Stimulated activated memory B cell treated with anti-CD40 and anti-IgM and Interleukin-4, amounts not matched to agents 10 μg/mL and 1 μg/mL and 100 μg/mL, for 72 hours (primary cell): ENCODE results near the gene ELMO2.

ENCODE experiments used
- ATAC-seq: fragments of 150-1000 bp; cut with Tn5 transposase; 2 replicates; pipeline ENCODE4 v1.10.0; 2021
- H3K27ac Mint-ChIP-seq: one replicate; pipeline ENCODE4 v1.8.0; 2022; ENCODE audit warnings: mild to moderate bottlenecking, mixed read lengths
- H3K27me3 Mint-ChIP-seq: one replicate; pipeline ENCODE4 v1.8.0; 2022; ENCODE audit warnings: mixed read lengths
- H3K36me3 Mint-ChIP-seq: one replicate; pipeline ENCODE4 v1.8.0; 2022; ENCODE audit warnings: mixed read lengths
- H3K4me1 Mint-ChIP-seq: one replicate; pipeline ENCODE4 v1.8.0; 2022; ENCODE audit warnings: mixed read lengths
- H3K4me3 Mint-ChIP-seq: one replicate; pipeline ENCODE4 v1.8.0; 2022; ENCODE audit warnings: mild to moderate bottlenecking, moderate library complexity, mixed read lengths
- H3K9me3 Mint-ChIP-seq: one replicate; pipeline ENCODE4 v1.8.0; 2022; ENCODE audit warnings: mixed read lengths

Gene ELMO2, protein sequence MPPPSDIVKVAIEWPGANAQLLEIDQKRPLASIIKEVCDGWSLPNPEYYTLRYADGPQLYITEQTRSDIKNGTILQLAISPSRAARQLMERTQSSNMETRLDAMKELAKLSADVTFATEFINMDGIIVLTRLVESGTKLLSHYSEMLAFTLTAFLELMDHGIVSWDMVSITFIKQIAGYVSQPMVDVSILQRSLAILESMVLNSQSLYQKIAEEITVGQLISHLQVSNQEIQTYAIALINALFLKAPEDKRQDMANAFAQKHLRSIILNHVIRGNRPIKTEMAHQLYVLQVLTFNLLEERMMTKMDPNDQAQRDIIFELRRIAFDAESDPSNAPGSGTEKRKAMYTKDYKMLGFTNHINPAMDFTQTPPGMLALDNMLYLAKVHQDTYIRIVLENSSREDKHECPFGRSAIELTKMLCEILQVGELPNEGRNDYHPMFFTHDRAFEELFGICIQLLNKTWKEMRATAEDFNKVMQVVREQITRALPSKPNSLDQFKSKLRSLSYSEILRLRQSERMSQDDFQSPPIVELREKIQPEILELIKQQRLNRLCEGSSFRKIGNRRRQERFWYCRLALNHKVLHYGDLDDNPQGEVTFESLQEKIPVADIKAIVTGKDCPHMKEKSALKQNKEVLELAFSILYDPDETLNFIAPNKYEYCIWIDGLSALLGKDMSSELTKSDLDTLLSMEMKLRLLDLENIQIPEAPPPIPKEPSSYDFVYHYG

DNA sequence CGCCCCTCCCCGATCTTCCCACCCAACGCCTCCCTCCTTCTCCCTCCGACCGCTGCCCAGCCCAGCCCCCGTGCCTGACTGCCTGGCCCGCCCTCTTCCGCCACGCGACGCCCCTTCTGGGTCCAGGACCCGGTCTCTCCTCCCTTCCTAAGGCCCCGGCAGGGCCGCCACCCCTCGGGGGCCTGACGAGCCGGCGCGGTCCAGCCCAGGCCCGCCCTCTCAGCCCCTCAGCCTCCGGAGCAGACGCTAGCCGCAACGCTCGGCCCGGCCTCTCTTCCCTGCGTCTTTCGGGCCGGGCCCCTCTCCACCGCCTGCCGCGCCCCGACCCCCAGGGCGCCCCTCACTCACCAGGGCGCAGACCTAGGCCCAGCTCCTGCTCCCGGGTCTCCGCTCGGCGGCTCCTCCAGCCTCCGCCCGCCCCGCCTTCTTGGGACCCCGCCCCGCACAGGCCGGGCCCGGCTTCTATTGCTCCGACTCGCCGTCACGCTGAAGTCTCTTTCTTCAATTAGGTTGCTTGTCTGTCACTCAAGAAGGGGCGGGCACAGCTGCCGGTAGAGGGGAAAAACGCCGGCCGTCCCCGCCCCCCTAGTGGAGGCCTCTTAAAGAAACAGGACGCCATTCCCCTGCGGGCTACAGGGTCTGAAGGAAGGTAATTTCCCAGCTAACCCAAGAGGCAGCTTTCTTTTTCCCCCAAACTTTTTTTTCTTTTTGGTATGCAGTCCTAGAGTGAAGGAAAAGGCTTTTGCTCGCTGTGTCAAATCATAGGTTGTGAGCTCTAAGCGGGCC lies at the start of gene ELMO2:
Gene ELMO2 (minus strand): TSS at position 416 of the 786 bp plus-strand sequence. CDS start 12,133 bp downstream, outside the sequence.
- Mint-ChIP-seq H3K27ac (peak within 1 kb of the TSS; percentile 88), H3K4me3 (peak within 1 kb of the TSS; percentile 87), H3K36me3 (peaks cover 9% of the 10 kb centered on the region), H3K9me3 (no peaks in the 10 kb centered on the region), H3K4me1 (peaks cover 54% of the 10 kb centered on the region), H3K27me3 (no peaks in the 10 kb centered on the region)
- peak; percentile 95 for ATAC-seq

- Mint-ChIP-seq H3K4me1 (peaks cover 8% of the 10 kb centered on the region), H3K4me3 (no peak overlapping the region), H3K36me3 (peaks cover 13% of the 10 kb centered on the region), H3K9me3 (peaks cover 18% of the 10 kb centered on the region), H3K27ac (no peak overlapping the region), H3K27me3 (peaks cover 49% of the 10 kb centered on the region)
- no peak for ATAC-seq
Measured at GRCh38 chr20:46455729-46456128, 49.3 kb upstream of the ELMO2 start.

- Mint-ChIP-seq H3K27ac (no peak overlapping the region), H3K4me3 (no peak overlapping the region), H3K4me1 (no peaks in the 10 kb centered on the region), H3K9me3 (peaks cover 6% of the 10 kb centered on the region), H3K27me3 (peaks cover 78% of the 10 kb centered on the region), H3K36me3 (no peaks in the 10 kb centered on the region)
- no peak for ATAC-seq
Measured at GRCh38 chr20:46446851-46447250, 40.4 kb upstream of the ELMO2 start.

DNA sequence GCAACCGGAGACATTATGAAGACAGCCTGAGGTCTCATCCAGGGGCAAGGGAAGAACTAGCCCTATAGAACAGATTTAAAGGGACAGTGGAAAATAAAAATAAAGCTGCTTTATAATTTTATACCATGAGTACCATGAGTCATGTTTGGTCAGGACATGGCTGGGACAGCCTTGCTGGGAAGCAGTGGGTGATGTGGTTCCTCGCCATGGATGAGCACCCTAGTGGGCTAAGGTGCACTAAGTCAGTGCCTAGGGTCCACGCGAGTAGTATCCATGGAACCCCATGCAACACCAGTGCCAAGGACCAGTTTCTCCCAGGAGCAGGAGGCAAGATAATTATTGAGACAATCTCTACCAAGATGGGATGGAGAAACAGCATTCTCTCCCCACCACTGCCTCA lies 33.4 kb upstream of the ELMO2 start:
- Mint-ChIP-seq H3K4me1 (no peaks in the 10 kb centered on the region), H3K4me3 (no peak overlapping the region), H3K27ac (no peak overlapping the region), H3K36me3 (no peaks in the 10 kb centered on the region), H3K9me3 (peaks cover 5% of the 10 kb centered on the region), H3K27me3 (peaks cover 74% of the 10 kb centered on the region)
- ATAC-seq: peak; percentile 53

DNA sequence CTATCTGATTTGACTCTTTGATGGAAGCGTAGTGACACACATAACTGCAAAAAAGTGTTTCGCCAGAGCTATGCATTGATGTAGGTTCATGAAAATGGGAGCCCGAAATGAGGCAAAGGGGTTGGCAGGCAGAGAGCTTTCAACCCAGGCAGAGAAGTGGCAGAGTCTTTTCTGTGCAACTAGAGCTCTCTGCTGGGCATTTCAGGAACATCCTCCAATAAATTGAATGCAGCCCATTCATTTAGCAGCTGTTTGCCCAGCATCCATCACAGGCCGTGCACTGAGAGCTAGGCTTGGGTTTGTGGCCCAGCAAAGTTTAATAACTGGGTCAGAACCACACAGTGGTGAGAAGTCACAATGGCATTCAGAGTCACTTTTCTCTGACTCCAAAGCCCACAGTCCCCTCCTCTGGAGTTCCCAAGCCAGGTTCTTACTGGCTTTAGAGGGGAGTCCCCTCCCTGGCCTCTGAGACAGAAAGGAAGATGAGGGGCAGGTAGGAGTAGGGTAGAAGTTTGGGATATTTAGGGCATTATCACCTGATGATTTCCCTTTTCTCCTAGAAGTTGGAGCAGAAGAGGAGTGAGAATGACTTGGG lies 31.8 kb upstream of the ELMO2 start:
- no peak overlapping the region for H3K27ac Mint-ChIP-seq
- H3K4me1 Mint-ChIP-seq: no peaks in the 10 kb centered on the region
- peak; percentile 62 for ATAC-seq
- H3K4me3 Mint-ChIP-seq: no peak overlapping the region
- no peaks in the 10 kb centered on the region for H3K36me3 Mint-ChIP-seq
- no peaks in the 10 kb centered on the region for H3K9me3 Mint-ChIP-seq
- peaks cover 70% of the 10 kb centered on the region for H3K27me3 Mint-ChIP-seq

GRCh38 chr20:46435146-46435545 lies 28.7 kb upstream of the ELMO2 start:
- Mint-ChIP-seq H3K27me3 (peaks cover 71% of the 10 kb centered on the region), H3K4me1 (no peaks in the 10 kb centered on the region), H3K9me3 (no peaks in the 10 kb centered on the region), H3K4me3 (no peak overlapping the region), H3K27ac (no peak overlapping the region), H3K36me3 (no peaks in the 10 kb centered on the region)
- ATAC-seq: no peak

- no peak for ATAC-seq
- Mint-ChIP-seq H3K4me3 (no peak overlapping the region), H3K36me3 (no peaks in the 10 kb centered on the region), H3K9me3 (no peaks in the 10 kb centered on the region), H3K27ac (no peak overlapping the region), H3K27me3 (peaks cover 73% of the 10 kb centered on the region), H3K4me1 (no peaks in the 10 kb centered on the region)
Measured at GRCh38 chr20:46434597-46434996, 28.2 kb upstream of the ELMO2 start.

- H3K4me1 Mint-ChIP-seq: no peaks in the 10 kb centered on the region
- H3K27me3 Mint-ChIP-seq: peaks cover 67% of the 10 kb centered on the region
- H3K9me3 Mint-ChIP-seq: no peaks in the 10 kb centered on the region
- H3K36me3 Mint-ChIP-seq: no peaks in the 10 kb centered on the region
- H3K27ac Mint-ChIP-seq: no peak overlapping the region
- no peak for ATAC-seq
- H3K4me3 Mint-ChIP-seq: no peak overlapping the region
Measured at GRCh38 chr20:46433051-46433450, 26.6 kb upstream of the ELMO2 start.

GRCh38 chr20:46430921-46431712 lies 24.7 kb upstream of the ELMO2 start:
- H3K27me3 Mint-ChIP-seq: peaks cover 81% of the 10 kb centered on the region

GRCh38 chr20:46427384-46427783 lies 21.0 kb upstream of the ELMO2 start:
- no peak overlapping the region for H3K4me3 Mint-ChIP-seq
- H3K4me1 Mint-ChIP-seq: no peaks in the 10 kb centered on the region
- H3K36me3 Mint-ChIP-seq: no peaks in the 10 kb centered on the region
- ATAC-seq: no peak
- H3K9me3 Mint-ChIP-seq: no peaks in the 10 kb centered on the region
- H3K27ac Mint-ChIP-seq: no peak overlapping the region
- H3K27me3 Mint-ChIP-seq: peaks cover 77% of the 10 kb centered on the region

More at GRCh38 chr20:46430921-46431712, 24.7 kb upstream of the ELMO2 start:
- no peaks in the 10 kb centered on the region for H3K36me3 Mint-ChIP-seq
- no peak overlapping the region for H3K27ac Mint-ChIP-seq
- no peaks in the 10 kb centered on the region for H3K9me3 Mint-ChIP-seq
- no peaks in the 10 kb centered on the region for H3K4me1 Mint-ChIP-seq
- ATAC-seq: no peak
- no peak overlapping the region for H3K4me3 Mint-ChIP-seq

DNA sequence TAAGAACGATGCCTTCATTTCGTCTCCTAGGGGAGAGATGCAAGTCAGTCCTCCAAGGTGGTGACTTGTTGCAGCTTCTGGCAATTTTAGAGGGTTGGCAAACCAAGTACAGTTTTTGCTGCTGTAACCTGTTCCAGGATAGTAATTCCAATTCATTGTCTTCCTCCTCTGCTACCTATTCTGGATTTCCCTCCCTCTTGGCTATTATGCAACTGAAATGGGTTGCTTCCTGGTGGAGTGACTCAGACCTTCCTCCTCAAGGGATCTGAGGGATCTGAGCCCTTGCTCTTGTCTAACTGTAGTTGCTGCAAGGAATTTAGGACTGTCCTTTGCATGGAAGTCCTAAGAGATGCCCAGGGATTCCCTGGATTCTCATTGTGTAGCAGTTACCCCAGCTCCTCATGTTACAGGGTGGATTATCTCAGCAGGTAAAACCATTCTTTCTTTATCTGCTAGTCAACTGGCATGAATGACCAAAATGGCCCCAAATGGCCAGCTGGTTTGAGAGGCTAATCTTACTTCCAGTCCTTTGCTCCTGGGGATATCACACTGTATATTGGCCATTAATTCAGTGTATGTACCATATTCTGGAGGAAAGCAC lies 17.6 kb upstream of the ELMO2 start:
- Mint-ChIP-seq H3K4me1 (no peaks in the 10 kb centered on the region), H3K4me3 (no peak overlapping the region), H3K9me3 (no peaks in the 10 kb centered on the region), H3K36me3 (no peaks in the 10 kb centered on the region), H3K27me3 (peaks cover 52% of the 10 kb centered on the region), H3K27ac (no peak overlapping the region)
- ATAC-seq: no peak

DNA sequence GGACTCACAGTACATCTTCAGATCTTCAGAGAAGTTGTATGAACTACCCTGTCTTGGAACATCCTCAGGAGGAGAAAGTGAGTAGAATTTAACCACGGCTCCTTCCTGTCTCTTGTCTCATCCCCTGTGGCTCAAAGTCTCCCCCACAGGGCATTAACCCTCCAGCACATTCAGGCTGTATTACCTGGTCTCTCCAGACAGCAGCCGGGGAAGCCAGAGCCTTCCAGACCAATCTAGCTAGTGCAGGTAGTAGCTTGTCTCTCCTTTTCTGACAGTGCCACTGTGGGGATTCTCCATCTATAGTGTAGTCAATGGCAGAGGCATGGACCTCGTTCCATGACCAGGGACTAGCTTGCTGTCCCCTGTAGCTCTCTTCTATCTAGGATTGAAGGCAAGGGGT lies 16.9 kb upstream of the ELMO2 start:
- no peaks in the 10 kb centered on the region for H3K9me3 Mint-ChIP-seq
- H3K4me3 Mint-ChIP-seq: no peak overlapping the region
- H3K27me3 Mint-ChIP-seq: peaks cover 57% of the 10 kb centered on the region
- no peak for ATAC-seq
- no peaks in the 10 kb centered on the region for H3K4me1 Mint-ChIP-seq
- no peaks in the 10 kb centered on the region for H3K36me3 Mint-ChIP-seq
- H3K27ac Mint-ChIP-seq: no peak overlapping the region

DNA sequence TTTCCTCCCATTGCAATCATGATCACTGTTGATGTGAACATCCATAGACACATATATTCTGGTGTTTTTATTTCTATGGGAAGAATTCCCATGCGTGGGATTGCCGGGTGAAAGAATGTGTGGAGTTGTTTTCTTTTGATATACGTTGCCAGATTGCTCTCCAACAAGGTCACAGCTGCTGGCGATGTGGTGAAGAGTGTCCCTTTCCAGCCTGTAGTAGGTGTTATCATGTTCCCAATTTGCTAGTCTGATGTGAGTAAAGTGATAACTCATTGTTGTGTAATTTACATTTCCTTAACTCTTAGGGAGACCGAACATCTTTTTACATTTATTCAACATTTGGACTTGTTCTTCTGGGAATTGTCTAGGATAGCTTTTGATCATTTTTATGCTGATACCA lies 14.5 kb upstream of the ELMO2 start:
- no peaks in the 10 kb centered on the region for H3K4me1 Mint-ChIP-seq
- H3K9me3 Mint-ChIP-seq: peaks cover 8% of the 10 kb centered on the region
- H3K4me3 Mint-ChIP-seq: no peak overlapping the region
- no peak overlapping the region for H3K27ac Mint-ChIP-seq
- ATAC-seq: no peak
- H3K36me3 Mint-ChIP-seq: no peaks in the 10 kb centered on the region
- H3K27me3 Mint-ChIP-seq: peaks cover 44% of the 10 kb centered on the region

GRCh38 chr20:46419882-46420281 lies 13.5 kb upstream of the ELMO2 start:
- ATAC-seq: no peak
- H3K4me1 Mint-ChIP-seq: no peaks in the 10 kb centered on the region
- H3K9me3 Mint-ChIP-seq: peaks cover 8% of the 10 kb centered on the region
- no peak overlapping the region for H3K27ac Mint-ChIP-seq
- H3K36me3 Mint-ChIP-seq: no peaks in the 10 kb centered on the region
- no peak overlapping the region for H3K4me3 Mint-ChIP-seq
- H3K27me3 Mint-ChIP-seq: peaks cover 47% of the 10 kb centered on the region
